ENCODE measurements around the gene GP1BB. TPM values are rescaled to one million over a fixed set of nuclear protein-coding genes. Genes with fewer than 3 reads are reported as not detected.

The GP1BB gene
- total and polyA plus RNA-seq, 10 of the 15 experiments (the other 5 are each of a cell fraction or from before 2014, with no cell fraction given): 0.05 to 0.28 (median 0.28) TPM; not detected in 7

- ChIA-PET POLR2A (no interaction called here), RAD21 (ENCODE audit: unreplicated experiment) (interaction anchor here (3.2 kb wide), 1 partner anchor 183 kb away, joined by 70 read pairs; no protein-coding TSS in a partner anchor), CTCF (interaction anchor here (5.7 kb wide), 1 partner anchor 183 kb away, joined by 94 read pairs; no protein-coding TSS in a partner anchor), SMC1A (ENCODE audit: uncharacterized antibody, unreplicated experiment) (no interaction called here)
- Histone ChIP-seq H3K9me3 (replicated peaks; ENCODE audit: control insufficient read depth, insufficient read depth, low read length) (no peaks in the 10 kb centered on the region), H3K4me3 (no peak overlapping the region), H3K4me1 (ENCODE audit: control insufficient read depth, insufficient read depth, low read length) (no peaks in the 10 kb centered on the region), H2AFZ (ENCODE audit: control insufficient read depth, low read depth, low read length) (no peak overlapping the region), H3K27me3 (replicated peaks in 1 of 2; ENCODE audit: control insufficient read depth in 2 of 2, insufficient read depth in 2 of 2, low read length in 1 of 2) (peaks cover 0 to 2% of the 10 kb centered on the region in 2 experiments; a peak in 2 of 4 replicates), H4K20me1 (ENCODE audit: control insufficient read depth, insufficient read depth) (no peaks in the 10 kb centered on the region), H3K4me2 (ENCODE audit: control insufficient read depth, insufficient read depth) (no peak overlapping the region), H3K9ac (ENCODE audit: control insufficient read depth, insufficient read depth, low read length) (no peak overlapping the region), H3K79me2 (ENCODE audit: control insufficient read depth, insufficient read depth, low read length) (no peaks in the 10 kb centered on the region), H3K36me3 (ENCODE audit: control insufficient read depth in 2 of 2, insufficient read depth in 2 of 2, low read length in 1 of 2) (no peaks in the 10 kb centered on the region), H3K27ac (ENCODE audit: control insufficient read depth, insufficient read depth) (no peak overlapping the region)
- ATAC-seq (no peak), FAIRE-seq (no peak), DNase-seq (ENCODE audit: low read depth, low spot score) (no peak)
- no peak for TF ChIP-seq IRF3 (IDR thresholded peaks at IDR 0.05)
- no peak for TF ChIP-seq EED (IDR thresholded peaks at IDR 0.05; ENCODE audit: low read depth)
- no peak for TF ChIP-seq HSF1 (IDR thresholded peaks at IDR 0.05; ENCODE audit: low read depth, low read length)
- no peak for TF ChIP-seq NFYA (IDR thresholded peaks at IDR 0.05; ENCODE audit: borderline replicate concordance, low read depth, low read length)
- no peak for TF ChIP-seq TBL1XR1 (IDR thresholded peaks at IDR 0.05; ENCODE audit: low read depth, low read length)
- no peak for TF ChIP-seq CHD4 (IDR thresholded peaks at IDR 0.05)
- no peak for TF ChIP-seq MTA3 (IDR thresholded peaks at IDR 0.05; ENCODE audit: borderline replicate concordance, low read length)
- TF ChIP-seq ESRRA (IDR thresholded peaks at IDR 0.05; ENCODE audit: low read length): no peak
- no peak for TF ChIP-seq EZH2 (IDR thresholded peaks at IDR 0.05; ENCODE audit: borderline replicate concordance, control insufficient read depth, low read depth, low read length)
- no peak for TF ChIP-seq RBBP5 (conservative IDR thresholded peaks at IDR 0.05)
- TF ChIP-seq EP300 (IDR thresholded peaks at IDR 0.05; ENCODE audit: borderline replicate concordance in 1 of 2, control insufficient read depth in 1 of 2, low read depth in 2 of 2, low read length in 2 of 2): no peak
- no peak for TF ChIP-seq PAX8 (IDR thresholded peaks at IDR 0.05)
- no peak for TF ChIP-seq GABPA (IDR thresholded peaks at IDR 0.05; ENCODE audit: low read depth)
- TF ChIP-seq BRCA1 (IDR thresholded peaks at IDR 0.05; ENCODE audit: low read depth, low read length): no peak
- TF ChIP-seq SMAD5 (IDR thresholded peaks at IDR 0.05; ENCODE audit: low read depth): no peak
- TF ChIP-seq NFXL1 (IDR thresholded peaks at IDR 0.05; ENCODE audit: borderline replicate concordance): no peak
- TF ChIP-seq ATF7 (IDR thresholded peaks at IDR 0.05; ENCODE audit: low read depth): no peak
- no peak for TF ChIP-seq NRF1 (conservative IDR thresholded peaks at IDR 0.05; ENCODE audit: low read depth, low read length)
- intact Hi-C loops (cut with micrococcal nuclease; ENCODE audit: unreplicated experiment): no loop called here
- no TSS peak for BruUV-seq (replicated peaks)
- in situ Hi-C loops (cut with MboI): no loop called here
- 4% methylated on average over 10 of the region's 10 CpGs for WGBS (ENCODE audit: insufficient coverage, insufficient replicate concordance, low lambda C conversion rate, missing lambda C conversion rate)
Observed at GRCh38 chr22:19728836-19729235, 5.5 kb downstream of the GP1BB start.
